Progenitor cell of endocrine pancreas (in vitro differentiated cells): ENCODE results near the gene MARVELD1. TPM values are rescaled to one million over a fixed set of nuclear protein-coding genes. Genes with fewer than 3 reads are reported as not detected.
A peak's percentile ranks its signal among the peaks of the same experiment; 100 is the strongest.

Experiments
- DNase-seq: peaks from one replicate; pipeline ENCODE4 v3.0.0; 2021; ENCODE audit warnings: low spot score; ENCODE audit not compliant: unreplicated experiment
- H3K27ac Mint-ChIP-seq: 2 replicates; pipeline ENCODE4 v1.8.0; 2021; ENCODE audit warnings: mild to moderate bottlenecking, moderate library complexity, mixed read lengths
- H3K27me3 Mint-ChIP-seq: 2 replicates; pipeline ENCODE4 v1.8.0; 2021; ENCODE audit warnings: mixed read lengths
- H3K36me3 Mint-ChIP-seq: 2 replicates; pipeline ENCODE4 v1.8.0; 2022; ENCODE audit warnings: mixed read lengths; ENCODE audit not compliant: insufficient read depth
- H3K4me1 Mint-ChIP-seq: 2 replicates; pipeline ENCODE4 v1.8.0; 2021; ENCODE audit warnings: low read depth, mixed read lengths
- H3K4me3 Mint-ChIP-seq: 2 replicates; pipeline ENCODE4 v1.8.0; 2021; ENCODE audit warnings: low read depth, mild to moderate bottlenecking, moderate library complexity, mixed read lengths
- H3K9me3 Mint-ChIP-seq: 2 replicates; pipeline ENCODE4 v1.8.0; 2021; ENCODE audit warnings: low read depth, mixed read lengths
- CTCF ChIP-seq: fragments of 200-600 bp; sonication (generic); IDR thresholded peaks from one replicate; pipeline ENCODE4 v1.5.0; 2021; ENCODE audit warnings: antibody characterized with exemption, mild to moderate bottlenecking; ENCODE audit not compliant: unreplicated experiment
- total RNA-seq: library from RNA; stranded (reverse); gene quantifications from 2 replicates; pipeline ENCODE4 v1.2.1, GENCODE V29; 2021

MARVELD1 gene
- total RNA-seq, 1 donor from 2014 or later, result 14.3 TPM

GRCh38 chr10:97743169-97743943, 29.8 kb downstream of the MARVELD1 start:
- no peaks in the 10 kb centered on the region for H3K27me3 Mint-ChIP-seq
- H3K4me1 Mint-ChIP-seq, result peaks cover 2% of the 10 kb centered on the region
- H3K27ac Mint-ChIP-seq, result peak overlapping the region; percentile 31
- TF ChIP-seq CTCF, result no peak
- peaks cover 19% of the 10 kb centered on the region for H3K36me3 Mint-ChIP-seq
- no peaks in the 10 kb centered on the region for H3K9me3 Mint-ChIP-seq
- H3K4me3 Mint-ChIP-seq, result no peak overlapping the region
- no peak for DNase-seq

DNA sequence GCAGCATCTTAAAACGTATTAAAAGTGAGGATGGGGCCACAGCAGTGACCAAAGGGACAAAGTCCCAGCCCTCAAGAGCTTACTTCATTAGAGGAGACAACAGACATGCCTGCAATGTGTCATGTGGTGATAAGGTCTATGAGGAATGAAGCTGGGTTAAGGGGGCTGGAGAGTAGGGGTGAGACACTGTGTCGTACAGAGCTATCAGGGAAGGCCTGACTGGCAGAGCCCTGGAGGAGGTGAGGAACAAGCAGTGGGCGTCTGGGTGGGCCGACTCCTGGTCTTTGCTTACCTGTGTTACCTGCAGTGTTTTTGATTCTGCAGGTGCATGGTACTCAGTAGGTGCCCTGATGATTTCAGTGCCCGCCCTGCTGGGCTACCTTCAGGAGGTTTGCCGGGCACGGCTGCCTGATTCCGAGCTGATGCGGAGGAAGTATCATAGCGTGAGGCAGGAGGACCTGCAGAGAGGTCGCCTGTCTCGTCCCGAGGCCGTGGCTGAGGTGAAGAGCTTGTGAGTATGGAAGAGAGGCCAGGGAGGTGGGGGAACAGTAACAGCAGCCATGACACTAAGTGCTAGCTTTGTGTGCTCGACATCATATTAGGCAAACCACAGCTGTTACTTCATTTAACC, 31.0 kb downstream of the MARVELD1 start:
- Mint-ChIP-seq H3K27me3 (no peaks in the 10 kb centered on the region), H3K4me3 (no peak overlapping the region)

DNA sequence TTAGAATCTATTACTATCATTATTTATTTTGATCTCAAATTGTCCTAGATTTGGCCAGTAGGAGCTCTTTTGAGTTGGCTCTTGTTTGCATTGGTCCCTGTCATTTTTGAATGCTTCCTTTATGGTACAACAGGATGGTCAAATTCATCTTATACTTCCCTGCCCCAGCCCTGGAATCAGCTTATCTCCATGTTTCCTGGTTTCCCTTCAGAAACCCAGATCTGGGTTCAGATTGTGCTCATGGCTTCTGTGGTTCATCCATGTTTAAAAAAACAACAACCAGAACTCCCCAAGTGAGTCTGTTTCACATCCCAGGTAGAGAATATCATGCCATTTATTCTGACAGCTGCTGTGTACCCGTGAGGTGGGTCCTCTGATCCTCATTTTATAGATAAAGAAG, 34.0 kb downstream of the MARVELD1 start:
- H3K4me1 Mint-ChIP-seq, result no peaks in the 10 kb centered on the region
- TF ChIP-seq CTCF, result no peak
- H3K27ac Mint-ChIP-seq, result no peak overlapping the region
- H3K4me3 Mint-ChIP-seq, result no peak overlapping the region
- no peaks in the 10 kb centered on the region for H3K9me3 Mint-ChIP-seq
- no peak for DNase-seq
- H3K36me3 Mint-ChIP-seq, result peaks cover 21% of the 10 kb centered on the region
- H3K27me3 Mint-ChIP-seq, result no peaks in the 10 kb centered on the region

More for the DNA sequence above, 31.0 kb downstream of the MARVELD1 start:
- no peaks in the 10 kb centered on the region for H3K9me3 Mint-ChIP-seq
- H3K36me3 Mint-ChIP-seq, result peaks cover 20% of the 10 kb centered on the region
- DNase-seq, result no peak
- H3K27ac Mint-ChIP-seq, result no peak overlapping the region
- H3K4me1 Mint-ChIP-seq, result no peaks in the 10 kb centered on the region
- TF ChIP-seq CTCF, result no peak

GRCh38 chr10:97748116-97748515, 34.6 kb downstream of the MARVELD1 start:
- TF ChIP-seq CTCF, result no peak
- Mint-ChIP-seq H3K27ac (no peak overlapping the region), H3K27me3 (no peaks in the 10 kb centered on the region), H3K9me3 (no peaks in the 10 kb centered on the region), H3K4me1 (no peaks in the 10 kb centered on the region), H3K36me3 (peaks cover 19% of the 10 kb centered on the region), H3K4me3 (no peak overlapping the region)
- DNase-seq, result no peak

GRCh38 chr10:97752956-97753355, 39.4 kb downstream of the MARVELD1 start:
- peaks cover 28% of the 10 kb centered on the region for H3K36me3 Mint-ChIP-seq
- no peak for TF ChIP-seq CTCF
- H3K4me3 Mint-ChIP-seq, result no peak overlapping the region
- no peak overlapping the region for H3K27ac Mint-ChIP-seq
- DNase-seq, result no peak
- no peaks in the 10 kb centered on the region for H3K27me3 Mint-ChIP-seq
- no peaks in the 10 kb centered on the region for H3K4me1 Mint-ChIP-seq
- H3K9me3 Mint-ChIP-seq, result no peaks in the 10 kb centered on the region
